ENCODE measurements around the gene CDKN1A.

CDKN1A gene

DNA sequence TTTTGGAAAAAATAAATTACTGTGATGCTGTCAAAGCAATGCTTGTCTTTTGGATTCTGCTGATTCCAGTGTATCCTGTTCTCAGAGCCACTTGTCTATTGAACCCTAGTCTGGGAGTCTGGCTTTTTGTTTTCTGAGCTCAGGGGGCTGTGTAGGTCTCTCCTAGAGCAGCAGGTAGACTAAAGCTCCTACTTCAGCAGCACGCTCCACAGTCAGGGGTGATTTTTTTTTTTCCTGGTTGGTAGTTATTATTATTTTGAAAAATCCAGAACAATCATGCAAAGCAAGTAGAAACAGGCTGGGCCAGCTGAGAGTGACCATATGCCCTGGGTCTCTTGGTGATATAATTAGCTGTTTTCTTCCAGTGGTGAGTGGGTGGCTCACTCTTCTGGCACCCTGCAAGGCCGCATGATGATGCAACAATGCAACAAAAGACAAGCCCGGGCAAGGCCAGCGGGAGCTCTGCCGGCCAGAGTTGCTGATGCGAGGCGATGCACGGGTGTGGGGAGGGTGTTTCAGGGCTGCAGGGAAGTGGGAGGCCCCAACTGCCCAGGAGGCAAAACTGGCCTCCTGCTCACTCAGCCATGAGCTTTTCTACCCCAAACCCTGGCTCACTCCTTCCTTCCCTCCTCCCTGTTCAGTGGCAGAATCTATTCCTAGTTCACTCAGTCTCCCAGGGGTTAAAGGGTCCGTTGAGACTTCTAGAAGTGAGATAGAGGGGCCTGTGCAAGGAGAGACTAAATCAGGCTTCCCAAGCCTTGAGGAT, 11.5 kb upstream of the CDKN1A start:
- Histone ChIP-seq H3K4me3 (replicated peaks; ENCODE audit: insufficient read depth, low read length) (no peak overlapping the region), H3K27ac (replicated peaks) (no peak overlapping the region), H3K27me3 (ENCODE audit: insufficient read depth, poor library complexity, severe bottlenecking) (no peaks in the 10 kb centered on the region)
- peak; percentile 64 to 79 for DNase-seq (ENCODE audit: low read depth in 1 of 2, low spot score in 1 of 2)
- TF ChIP-seq CTCF (IDR thresholded peaks at IDR 0.05; ENCODE audit: insufficient read depth, low read length) (no peak), GABPA (IDR thresholded peaks at IDR 0.05; ENCODE audit: low read depth) (no peak), SPI1 (IDR thresholded peaks at IDR 0.05; ENCODE audit: borderline replicate concordance, low read depth) (no peak), POLR2AphosphoS5 (IDR thresholded peaks at IDR 0.05; ENCODE audit: low read depth) (no peak)
- TF ChIP-seq, protein P1, sequence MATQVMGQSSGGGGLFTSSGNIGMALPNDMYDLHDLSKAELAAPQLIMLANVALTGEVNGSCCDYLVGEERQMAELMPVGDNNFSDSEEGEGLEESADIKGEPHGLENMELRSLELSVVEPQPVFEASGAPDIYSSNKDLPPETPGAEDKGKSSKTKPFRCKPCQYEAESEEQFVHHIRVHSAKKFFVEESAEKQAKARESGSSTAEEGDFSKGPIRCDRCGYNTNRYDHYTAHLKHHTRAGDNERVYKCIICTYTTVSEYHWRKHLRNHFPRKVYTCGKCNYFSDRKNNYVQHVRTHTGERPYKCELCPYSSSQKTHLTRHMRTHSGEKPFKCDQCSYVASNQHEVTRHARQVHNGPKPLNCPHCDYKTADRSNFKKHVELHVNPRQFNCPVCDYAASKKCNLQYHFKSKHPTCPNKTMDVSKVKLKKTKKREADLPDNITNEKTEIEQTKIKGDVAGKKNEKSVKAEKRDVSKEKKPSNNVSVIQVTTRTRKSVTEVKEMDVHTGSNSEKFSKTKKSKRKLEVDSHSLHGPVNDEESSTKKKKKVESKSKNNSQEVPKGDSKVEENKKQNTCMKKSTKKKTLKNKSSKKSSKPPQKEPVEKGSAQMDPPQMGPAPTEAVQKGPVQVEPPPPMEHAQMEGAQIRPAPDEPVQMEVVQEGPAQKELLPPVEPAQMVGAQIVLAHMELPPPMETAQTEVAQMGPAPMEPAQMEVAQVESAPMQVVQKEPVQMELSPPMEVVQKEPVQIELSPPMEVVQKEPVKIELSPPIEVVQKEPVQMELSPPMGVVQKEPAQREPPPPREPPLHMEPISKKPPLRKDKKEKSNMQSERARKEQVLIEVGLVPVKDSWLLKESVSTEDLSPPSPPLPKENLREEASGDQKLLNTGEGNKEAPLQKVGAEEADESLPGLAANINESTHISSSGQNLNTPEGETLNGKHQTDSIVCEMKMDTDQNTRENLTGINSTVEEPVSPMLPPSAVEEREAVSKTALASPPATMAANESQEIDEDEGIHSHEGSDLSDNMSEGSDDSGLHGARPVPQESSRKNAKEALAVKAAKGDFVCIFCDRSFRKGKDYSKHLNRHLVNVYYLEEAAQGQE (IDR thresholded peaks at IDR 0.05; ENCODE audit: insufficient replicate concordance, low read depth), result no peak

- no peak for DNase-seq (ENCODE audit: low read depth in 1 of 2, low spot score in 1 of 2)
- Histone ChIP-seq H3K27me3 (ENCODE audit: insufficient read depth, poor library complexity, severe bottlenecking) (no peaks in the 10 kb centered on the region), H3K4me3 (replicated peaks; ENCODE audit: insufficient read depth, low read length) (no peak overlapping the region), H3K27ac (replicated peaks) (no peak overlapping the region)
- no peak for TF ChIP-seq POLR2AphosphoS5 (IDR thresholded peaks at IDR 0.05; ENCODE audit: low read depth)
- TF ChIP-seq, protein P1 (IDR thresholded peaks at IDR 0.05; ENCODE audit: insufficient replicate concordance, low read depth), result no peak
- TF ChIP-seq GABPA (IDR thresholded peaks at IDR 0.05; ENCODE audit: low read depth), result no peak
- no peak for TF ChIP-seq CTCF (IDR thresholded peaks at IDR 0.05; ENCODE audit: insufficient read depth, low read length)
- no peak for TF ChIP-seq SPI1 (IDR thresholded peaks at IDR 0.05; ENCODE audit: borderline replicate concordance, low read depth)
Observed at GRCh38 chr6:36668591-36668990, 9.9 kb upstream of the CDKN1A start.

GRCh38 chr6:36669002-36669401, 9.5 kb upstream of the CDKN1A start:
- DNase-seq (ENCODE audit: low read depth in 1 of 2, low spot score in 1 of 2), result no peak
- Histone ChIP-seq H3K4me3 (replicated peaks; ENCODE audit: insufficient read depth, low read length) (no peak overlapping the region), H3K27me3 (ENCODE audit: insufficient read depth, poor library complexity, severe bottlenecking) (no peaks in the 10 kb centered on the region), H3K27ac (replicated peaks) (no peak overlapping the region)
- TF ChIP-seq POLR2AphosphoS5 (IDR thresholded peaks at IDR 0.05; ENCODE audit: low read depth) (no peak), SPI1 (IDR thresholded peaks at IDR 0.05; ENCODE audit: borderline replicate concordance, low read depth) (no peak), CTCF (IDR thresholded peaks at IDR 0.05; ENCODE audit: insufficient read depth, low read length) (no peak), GABPA (IDR thresholded peaks at IDR 0.05; ENCODE audit: low read depth) (no peak)
- TF ChIP-seq, protein P1 (IDR thresholded peaks at IDR 0.05; ENCODE audit: insufficient replicate concordance, low read depth), result no peak
